WI38 (cell line): ENCODE measurements around the gene TBC1D2.
"Not testable (repeated sequence)": the region's sequence is repeated elsewhere in the genome, so short reads cannot be mapped to it uniquely, and the experiment has no call there.

Experiments used
- H3K4me3 ChIP-seq: 2 replicates; pipeline ENCODE4 v1.5.1; 2011; ENCODE audit warnings: low read depth, mild to moderate bottlenecking, control low read depth, low read length
- CTCF ChIP-seq: IDR thresholded peaks from 2 replicates; pipeline ENCODE4 v1.5.1; 2012; ENCODE audit warnings: low read depth, mild to moderate bottlenecking, control low read depth, low read length

The TBC1D2 gene

GRCh38 chr9:98271479-98271878, 16.0 kb upstream of the TBC1D2 start:
- no peak for TF ChIP-seq CTCF
- H3K4me3 ChIP-seq = no peak overlapping the region

GRCh38 chr9:98270284-98270683, 14.8 kb upstream of the TBC1D2 start:
- not testable (repeated sequence) for H3K4me3 ChIP-seq

- not testable (repeated sequence) for H3K4me3 ChIP-seq
These were observed 14.2 kb upstream of the TBC1D2 start for GRCh38 chr9:98269652-98270051.

- not testable (repeated sequence) for H3K4me3 ChIP-seq
These were observed 12.1 kb upstream of the TBC1D2 start for GRCh38 chr9:98267556-98267955.

- no peak overlapping the region for H3K4me3 ChIP-seq
- TF ChIP-seq CTCF = no peak
These were observed 9.1 kb upstream of the TBC1D2 start for GRCh38 chr9:98264516-98264915.

GRCh38 chr9:98263482-98264357, 8.3 kb upstream of the TBC1D2 start:
- H3K4me3 ChIP-seq = no peak overlapping the region
- TF ChIP-seq CTCF = peak; percentile 93

GRCh38 chr9:98263080-98263479, 7.6 kb upstream of the TBC1D2 start:
- no peak for TF ChIP-seq CTCF
- no peak overlapping the region for H3K4me3 ChIP-seq

- TF ChIP-seq CTCF = no peak
- H3K4me3 ChIP-seq = no peak overlapping the region
These were observed 6.6 kb upstream of the TBC1D2 start for GRCh38 chr9:98262056-98262455.

- no peak for TF ChIP-seq CTCF
- H3K4me3 ChIP-seq = no peak overlapping the region
These were observed 5.2 kb upstream of the TBC1D2 start for GRCh38 chr9:98260635-98261034.
